Endothelial cell of umbilical vein (primary cell): ENCODE measurements around the gene KLHDC9.

ENCODE experiments used
- CTCF ChIP-seq, 2 donors: IDR thresholded peaks; 1 replicate in 1 of 2; 2 replicates in 1 of 2; pipeline ENCODE4 v1.5.1; 2011; ENCODE audit warnings: low read length in 2 of 2, mild to moderate bottlenecking in 2 of 2, moderate library complexity in 2 of 2, control low read depth in 1 of 2, inconsistent platforms in 1 of 2, low read depth in 1 of 2; ENCODE audit not compliant: insufficient read depth in 1 of 2; ENCODE audit errors: extremely low read depth in 1 of 2
- EZH2 ChIP-seq: IDR thresholded peaks from 2 replicates; pipeline ENCODE4 v1.6.1; 2012; ENCODE audit warnings: borderline replicate concordance, low read depth, mild to moderate bottlenecking, moderate library complexity, low read length, inconsistent platforms; ENCODE audit not compliant: severe bottlenecking
- GATA2 ChIP-seq: IDR thresholded peaks from 2 replicates; pipeline ENCODE4 v1.7.0; 2011; ENCODE audit warnings: low read depth, mild to moderate bottlenecking, moderate library complexity, mixed read lengths, low read length; ENCODE audit not compliant: insufficient read length, insufficient read depth
- MAX ChIP-seq: IDR thresholded peaks from 2 replicates; pipeline ENCODE4 v1.6.1; 2011; ENCODE audit not compliant: insufficient read depth, insufficient read length
- POLR2A ChIP-seq: IDR thresholded peaks from 2 replicates; pipeline ENCODE4 v1.6.1; 2012; ENCODE audit warnings: low read depth, mild to moderate bottlenecking, control low read depth, low read length
- POLR2AphosphoS5 ChIP-seq: IDR thresholded peaks from 2 replicates; pipeline ENCODE4 v1.6.1; 2012; ENCODE audit warnings: low read depth, mild to moderate bottlenecking, control low read depth, low read length, moderate library complexity; ENCODE audit not compliant: insufficient read depth

DNA sequence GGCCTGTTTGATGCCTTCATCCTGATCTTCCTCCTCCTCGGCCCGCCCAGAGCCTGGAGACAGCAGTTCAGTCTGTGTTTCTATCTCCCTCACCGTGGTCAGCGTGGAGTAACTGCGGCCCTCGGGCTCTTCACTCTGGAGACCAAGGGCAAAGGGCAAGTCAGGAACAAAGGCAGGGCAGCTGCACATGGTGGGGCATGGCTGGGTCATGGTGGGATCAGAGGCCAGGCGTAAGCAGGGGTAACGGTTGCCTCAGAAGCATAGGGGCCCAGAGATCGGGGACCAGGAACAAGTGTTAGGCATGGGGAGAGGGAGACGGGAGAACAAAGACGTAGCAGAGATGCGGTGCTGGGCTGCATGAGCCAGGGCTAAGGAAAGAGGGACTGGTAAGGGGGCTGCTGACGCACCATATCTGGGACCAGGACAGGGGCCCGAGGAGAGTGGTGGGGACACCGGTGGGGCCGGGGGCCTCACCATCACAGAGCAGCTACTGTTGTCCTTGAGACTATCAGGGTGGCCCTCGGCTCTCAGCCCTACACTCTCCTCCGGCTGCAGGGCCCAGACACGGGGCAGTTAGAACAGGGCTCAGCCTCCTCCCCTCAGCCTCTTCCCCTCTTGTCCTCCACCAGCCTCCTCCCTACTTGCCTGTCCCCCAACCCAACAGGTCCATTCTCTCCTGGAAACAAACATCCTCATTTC, 25.3 kb upstream of the KLHDC9 start:
- no peak for TF ChIP-seq CTCF (IDR thresholded peaks at IDR 0.05; ENCODE audit: extremely low read depth in 1 of 2, insufficient read depth in 1 of 2, low read depth in 1 of 2, low read length in 2 of 2)
- TF ChIP-seq MAX: no peak
- TF ChIP-seq POLR2AphosphoS5: no peak
- no peak for TF ChIP-seq GATA2
- no peak for TF ChIP-seq POLR2A
- TF ChIP-seq EZH2: no peak
